Stimulated activated CD4-positive, alpha-beta T cell treated with anti-CD3 and anti-CD28 coated beads, TNF-alpha, amount 100 ng/mL, for 4 hours (primary cell): ENCODE results near the gene AGMAT.
A peak's percentile ranks its signal among the peaks of the same experiment; 100 is the strongest.

ENCODE experiments used
- DNase-seq, 3 experiments: peaks; one replicate each; pipeline ENCODE4 v3.0.0-alpha.2; 2020; ENCODE audit warnings: low read depth in 3 of 3

The AGMAT gene

DNA sequence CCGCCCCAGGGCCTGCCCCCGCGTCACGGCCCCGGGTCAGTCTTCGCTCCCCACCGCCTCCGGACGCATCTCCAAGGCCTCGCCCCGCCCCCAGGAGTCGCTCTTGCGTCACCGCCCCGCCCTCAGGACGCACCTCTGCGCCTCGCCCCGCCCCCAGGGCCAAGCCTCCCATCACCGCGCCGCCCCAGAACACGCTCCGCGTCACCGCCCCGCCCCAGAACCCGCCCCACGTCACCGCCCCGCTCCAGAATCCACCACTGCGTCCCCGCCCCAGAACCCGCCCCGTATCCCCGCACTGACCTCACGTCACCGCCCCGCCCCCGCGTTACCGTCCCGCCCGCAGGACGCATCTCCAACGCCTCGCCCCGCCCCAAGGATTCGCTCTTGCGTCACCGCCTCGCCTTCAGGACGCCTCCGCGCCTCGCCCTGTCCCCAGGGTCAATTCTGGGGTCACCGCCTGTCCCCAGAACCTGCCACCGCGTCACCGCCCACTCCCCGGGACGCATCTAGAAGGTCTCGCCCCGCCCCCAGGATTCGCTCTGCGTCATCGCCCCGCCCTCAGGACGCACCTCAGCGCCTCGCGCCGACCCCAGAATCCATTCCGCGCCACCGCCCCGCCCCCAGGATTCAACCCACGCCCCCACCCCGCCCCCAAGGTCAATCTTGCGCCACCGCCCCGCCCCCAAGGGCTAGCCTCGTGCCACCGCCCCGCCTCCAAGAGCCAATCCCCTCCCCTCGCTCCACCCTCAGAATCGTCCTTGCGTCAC, 60.4 kb downstream of the AGMAT start:
- DNase-seq, result peak; percentile 99 to 100 (median 100)

GRCh38 chr1:15524021-15524282, 60.9 kb downstream of the AGMAT start, which contains the start of gene CASP9:
Gene CASP9, minus strand, starts transcription at chr1:15524215. Its CDS starts 15 bp downstream, at chr1:15524200.
- DNase-seq, result no peak

GRCh38 chr1:15523104-15524020, 61.5 kb downstream of the AGMAT start:
- DNase-seq, result no peak

DNA sequence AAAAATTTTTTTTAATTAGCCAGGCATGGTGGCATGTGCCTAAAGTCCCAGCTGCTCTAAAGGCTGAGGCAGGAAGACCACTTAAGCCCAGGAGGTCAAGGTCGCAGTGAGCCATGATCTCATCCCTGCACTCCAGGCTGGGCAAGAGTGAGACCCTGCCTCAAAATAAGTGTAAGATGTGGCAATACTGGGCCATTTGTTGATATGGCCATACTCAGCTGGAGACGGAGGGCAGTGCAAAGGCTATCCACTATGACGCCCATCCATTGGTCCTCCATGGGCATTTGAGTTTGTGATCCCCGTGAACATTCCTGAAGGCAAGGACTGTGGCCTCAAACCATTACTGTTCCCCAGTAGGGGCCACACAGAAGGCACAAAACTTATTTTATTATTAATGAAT, 62.3 kb downstream of the AGMAT start:
- no peak for DNase-seq
